ENCODE data around the gene DESI1.
"Not testable (repeated sequence)": the region's sequence is repeated elsewhere in the genome, so short reads cannot be mapped to it uniquely, and the experiment has no call there.

The DESI1 gene

DNA sequence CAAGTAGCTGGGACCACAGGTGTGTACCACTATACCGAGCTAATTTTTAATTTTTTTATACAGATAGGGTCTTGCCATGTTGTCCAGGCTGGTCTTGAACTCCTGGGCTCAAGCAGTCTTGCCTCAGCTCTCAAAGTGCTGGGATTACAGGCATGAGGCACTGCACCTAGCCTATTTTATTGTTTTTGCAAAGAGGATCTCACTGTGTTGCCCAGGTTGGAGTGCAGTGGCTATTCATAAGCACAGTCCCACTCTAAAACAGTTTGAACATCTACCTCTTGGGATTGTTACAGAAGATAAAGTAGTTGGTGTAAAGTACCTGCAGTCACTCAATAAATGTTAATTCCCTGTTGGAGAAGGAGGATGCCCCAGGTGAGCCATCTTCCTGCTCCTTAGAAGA is 29.4 kb upstream of the DESI1 start:
- TF ChIP-seq, protein P1, sequence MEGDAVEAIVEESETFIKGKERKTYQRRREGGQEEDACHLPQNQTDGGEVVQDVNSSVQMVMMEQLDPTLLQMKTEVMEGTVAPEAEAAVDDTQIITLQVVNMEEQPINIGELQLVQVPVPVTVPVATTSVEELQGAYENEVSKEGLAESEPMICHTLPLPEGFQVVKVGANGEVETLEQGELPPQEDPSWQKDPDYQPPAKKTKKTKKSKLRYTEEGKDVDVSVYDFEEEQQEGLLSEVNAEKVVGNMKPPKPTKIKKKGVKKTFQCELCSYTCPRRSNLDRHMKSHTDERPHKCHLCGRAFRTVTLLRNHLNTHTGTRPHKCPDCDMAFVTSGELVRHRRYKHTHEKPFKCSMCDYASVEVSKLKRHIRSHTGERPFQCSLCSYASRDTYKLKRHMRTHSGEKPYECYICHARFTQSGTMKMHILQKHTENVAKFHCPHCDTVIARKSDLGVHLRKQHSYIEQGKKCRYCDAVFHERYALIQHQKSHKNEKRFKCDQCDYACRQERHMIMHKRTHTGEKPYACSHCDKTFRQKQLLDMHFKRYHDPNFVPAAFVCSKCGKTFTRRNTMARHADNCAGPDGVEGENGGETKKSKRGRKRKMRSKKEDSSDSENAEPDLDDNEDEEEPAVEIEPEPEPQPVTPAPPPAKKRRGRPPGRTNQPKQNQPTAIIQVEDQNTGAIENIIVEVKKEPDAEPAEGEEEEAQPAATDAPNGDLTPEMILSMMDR (IDR thresholded peaks at IDR 0.05; ENCODE audit: insufficient read depth, missing control alignments) = no peak
- FAIRE-seq = no peak
- no peak for DNase-seq (ENCODE audit: insufficient read length, low spot score)

DNA sequence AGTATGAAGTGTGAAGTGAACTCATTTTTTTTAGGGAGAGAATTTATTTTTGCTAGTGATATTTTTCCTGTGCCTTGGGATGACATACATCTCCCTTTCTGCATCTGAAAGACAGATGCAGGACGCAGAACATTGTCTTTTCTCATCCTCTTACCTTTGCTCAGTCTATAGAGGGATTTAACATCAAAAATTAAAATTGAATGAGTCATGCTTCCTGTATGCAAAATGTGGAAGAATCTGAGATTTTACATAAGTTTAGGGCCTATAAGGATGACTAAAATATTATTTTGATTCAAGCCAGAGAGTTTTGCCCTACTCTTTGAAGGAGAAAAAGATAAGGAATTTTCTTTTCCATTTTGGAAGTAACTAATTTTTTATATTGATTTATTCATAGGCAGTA is 27.6 kb upstream of the DESI1 start:
- no peak for FAIRE-seq
- TF ChIP-seq, protein P1 (IDR thresholded peaks at IDR 0.05; ENCODE audit: insufficient read depth, missing control alignments) = no peak
- DNase-seq (ENCODE audit: insufficient read length, low spot score) = no peak

DNA sequence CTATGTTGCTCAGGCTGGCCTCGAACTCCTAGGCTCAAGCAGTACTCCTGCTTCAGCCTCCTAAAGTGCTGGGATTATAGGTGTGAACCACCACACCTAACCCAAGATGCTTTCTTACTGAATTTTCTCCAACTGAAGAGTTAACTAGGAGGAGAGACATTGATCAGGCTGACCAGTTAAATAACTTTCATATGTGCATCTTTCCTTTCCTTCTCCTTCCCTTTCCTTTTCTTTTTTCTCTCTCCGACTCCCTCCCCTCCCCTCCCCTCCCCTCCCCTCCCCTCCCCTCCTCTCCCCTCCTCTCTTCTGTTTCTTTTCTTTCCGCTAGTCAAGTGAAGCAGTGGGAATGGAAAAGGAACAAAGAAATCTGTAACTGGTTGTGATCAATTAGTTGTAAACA is 26.9 kb upstream of the DESI1 start:
- TF ChIP-seq, protein P1 (IDR thresholded peaks at IDR 0.05; ENCODE audit: insufficient read depth, missing control alignments) = no peak
- FAIRE-seq = no peak
- no peak for DNase-seq (ENCODE audit: insufficient read length, low spot score)

DNA sequence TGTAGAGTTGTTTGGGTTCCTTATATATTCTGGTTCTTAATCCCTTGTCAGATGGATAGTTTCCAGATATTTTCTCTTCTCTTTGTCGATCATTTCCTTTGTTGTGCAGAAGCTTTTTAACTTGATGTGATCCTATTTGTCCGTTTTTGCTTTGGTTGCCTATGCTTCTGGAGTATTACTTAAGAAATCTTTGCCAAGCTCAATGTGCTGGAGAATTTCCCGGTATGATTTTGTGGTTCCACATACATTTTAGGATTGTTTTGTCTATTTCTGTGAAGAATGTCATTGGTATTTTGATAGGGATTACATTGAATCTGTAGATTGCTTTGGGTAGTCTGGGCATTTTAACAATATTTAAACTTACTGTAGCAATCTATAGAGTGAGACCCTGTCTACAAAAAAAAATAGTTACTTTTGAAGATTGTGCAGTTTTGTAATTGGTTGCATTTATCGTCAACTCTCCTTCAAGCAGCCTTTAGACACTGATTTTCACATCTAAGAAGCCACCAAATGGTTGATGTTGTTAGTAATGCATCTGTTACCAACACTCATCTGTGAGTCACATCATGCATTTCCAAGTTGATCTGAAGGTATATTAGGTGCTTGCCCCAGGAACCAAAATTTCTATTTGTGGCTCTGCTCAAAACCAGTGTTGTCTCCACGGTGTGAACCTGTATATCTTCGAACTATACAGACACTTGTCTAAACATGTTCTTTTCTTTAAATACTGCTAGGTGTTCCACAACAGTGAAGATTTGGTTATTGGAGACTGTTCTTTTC is 21.7 kb upstream of the DESI1 start:
- TF ChIP-seq, protein P1 (IDR thresholded peaks at IDR 0.05; ENCODE audit: insufficient read depth, missing control alignments) = no peak
- FAIRE-seq = no peak
- no peak for DNase-seq (ENCODE audit: insufficient read length, low spot score)

DNA sequence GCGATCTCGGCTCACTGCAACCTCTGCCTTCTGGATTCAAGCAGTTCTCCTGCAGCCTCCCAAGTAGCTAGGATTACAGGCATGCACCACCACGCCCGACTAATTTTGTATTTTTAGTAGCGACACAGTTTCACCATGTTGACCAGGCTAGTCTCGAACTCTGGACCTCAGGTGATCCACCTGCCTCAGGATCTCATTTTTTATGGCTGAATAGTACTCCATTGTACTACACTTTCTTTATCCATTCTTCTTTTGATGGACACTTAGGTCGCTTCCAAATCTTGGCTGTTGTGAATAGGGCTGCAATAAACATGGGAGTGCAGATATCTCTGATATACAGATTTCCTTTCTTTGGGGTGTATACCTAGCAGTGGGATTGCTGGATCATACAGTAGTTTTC is 21.0 kb upstream of the DESI1 start:
- TF ChIP-seq, protein P1 (IDR thresholded peaks at IDR 0.05; ENCODE audit: insufficient read depth, missing control alignments) = no peak
- DNase-seq (ENCODE audit: insufficient read length, low spot score) (no peak), FAIRE-seq (no peak)

DNA sequence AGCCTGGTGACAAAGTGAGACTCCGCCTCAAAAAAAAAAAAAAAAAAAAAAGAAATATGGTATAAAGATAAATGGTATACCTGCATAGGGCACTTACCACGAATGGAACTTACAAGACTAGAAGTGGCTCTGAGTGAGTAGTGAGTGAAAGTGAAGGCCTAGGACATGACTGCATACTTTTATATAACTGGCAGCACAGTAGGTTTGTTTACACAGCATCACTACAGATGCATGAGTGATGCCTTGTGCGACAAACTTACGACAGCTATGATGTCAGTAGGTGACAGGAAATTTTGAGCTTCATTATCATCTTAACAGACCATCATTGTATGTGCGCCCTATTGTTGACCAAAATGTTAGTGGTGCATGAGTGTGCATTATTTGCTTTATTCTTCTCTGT is 17.9 kb upstream of the DESI1 start:
- FAIRE-seq = no peak
- TF ChIP-seq, protein P1 (IDR thresholded peaks at IDR 0.05; ENCODE audit: insufficient read depth, missing control alignments) = no peak

DNA sequence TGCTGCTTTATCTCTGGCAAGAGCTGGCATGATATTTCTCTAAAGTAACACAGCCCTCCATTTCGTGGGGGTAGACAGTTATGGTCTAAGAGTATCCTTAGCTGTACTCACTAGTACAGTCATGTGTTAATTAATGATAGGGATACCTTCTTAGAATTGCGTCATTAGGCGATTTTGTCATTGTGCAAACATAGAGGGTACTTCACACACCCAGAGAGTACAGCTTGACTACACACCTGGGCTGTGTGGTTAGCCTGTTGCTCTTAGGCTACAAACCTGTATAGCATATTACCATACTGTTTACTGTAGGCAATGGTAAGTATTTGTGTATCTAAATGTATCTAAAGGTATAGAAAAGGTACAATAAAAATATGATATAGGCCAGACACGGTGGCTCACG is 17.3 kb upstream of the DESI1 start:
- FAIRE-seq (no peak), DNase-seq (ENCODE audit: insufficient read length, low spot score) (no peak)
- TF ChIP-seq, protein P1 (IDR thresholded peaks at IDR 0.05; ENCODE audit: insufficient read depth, missing control alignments) = no peak

More for the DNA sequence above, 17.9 kb upstream of the DESI1 start:
- DNase-seq (ENCODE audit: insufficient read length, low spot score) = no peak

DNA sequence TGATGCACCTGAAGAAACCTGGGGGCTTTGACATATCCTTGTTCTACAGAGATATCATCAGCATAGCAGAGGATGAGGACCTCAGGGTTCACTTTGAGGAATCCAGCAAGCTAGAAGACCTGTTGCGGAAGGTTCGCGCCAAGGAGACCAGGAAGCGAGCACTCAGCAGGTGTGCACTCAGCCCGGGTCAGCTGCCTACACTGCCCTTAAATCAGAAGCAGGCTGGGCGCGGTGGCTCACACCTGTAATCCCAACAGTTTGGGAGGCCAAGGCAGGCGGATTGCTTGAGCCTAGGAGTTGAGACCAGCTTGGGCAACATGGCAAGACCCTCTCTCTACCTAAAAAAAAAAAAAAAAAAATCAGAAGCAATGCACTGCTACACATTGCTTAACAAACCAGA is 16.8 kb upstream of the DESI1 start:
- DNase-seq (ENCODE audit: insufficient read length, low spot score); FAIRE-seq: not testable (repeated sequence)
